Rectal smooth muscle tissue (tissue), 1 donor: Measurements from ENCODE around the gene CBX4.

ENCODE experiments used
- H3K27ac ChIP-seq: one replicate; pipeline ENCODE4 v1.7.0; 2013; ENCODE audit warnings: low read depth, low read length, inconsistent platforms
- H3K27me3 ChIP-seq: one replicate; pipeline ENCODE4 v1.7.0; 2013; ENCODE audit warnings: low read length; ENCODE audit not compliant: control insufficient read depth, insufficient read depth
- H3K36me3 ChIP-seq: one replicate; pipeline ENCODE4 v1.7.0; 2013; ENCODE audit warnings: low read length; ENCODE audit not compliant: control insufficient read depth, insufficient read depth
- H3K4me1 ChIP-seq: one replicate; pipeline ENCODE4 v1.7.0; 2013; ENCODE audit warnings: low read length; ENCODE audit not compliant: control insufficient read depth, insufficient read depth
- H3K4me3 ChIP-seq: one replicate; pipeline ENCODE4 v1.7.0; 2013; ENCODE audit warnings: low read length
- H3K9ac ChIP-seq: one replicate; pipeline ENCODE4 v1.7.0; 2013; ENCODE audit warnings: low read length

Gene CBX4

DNA sequence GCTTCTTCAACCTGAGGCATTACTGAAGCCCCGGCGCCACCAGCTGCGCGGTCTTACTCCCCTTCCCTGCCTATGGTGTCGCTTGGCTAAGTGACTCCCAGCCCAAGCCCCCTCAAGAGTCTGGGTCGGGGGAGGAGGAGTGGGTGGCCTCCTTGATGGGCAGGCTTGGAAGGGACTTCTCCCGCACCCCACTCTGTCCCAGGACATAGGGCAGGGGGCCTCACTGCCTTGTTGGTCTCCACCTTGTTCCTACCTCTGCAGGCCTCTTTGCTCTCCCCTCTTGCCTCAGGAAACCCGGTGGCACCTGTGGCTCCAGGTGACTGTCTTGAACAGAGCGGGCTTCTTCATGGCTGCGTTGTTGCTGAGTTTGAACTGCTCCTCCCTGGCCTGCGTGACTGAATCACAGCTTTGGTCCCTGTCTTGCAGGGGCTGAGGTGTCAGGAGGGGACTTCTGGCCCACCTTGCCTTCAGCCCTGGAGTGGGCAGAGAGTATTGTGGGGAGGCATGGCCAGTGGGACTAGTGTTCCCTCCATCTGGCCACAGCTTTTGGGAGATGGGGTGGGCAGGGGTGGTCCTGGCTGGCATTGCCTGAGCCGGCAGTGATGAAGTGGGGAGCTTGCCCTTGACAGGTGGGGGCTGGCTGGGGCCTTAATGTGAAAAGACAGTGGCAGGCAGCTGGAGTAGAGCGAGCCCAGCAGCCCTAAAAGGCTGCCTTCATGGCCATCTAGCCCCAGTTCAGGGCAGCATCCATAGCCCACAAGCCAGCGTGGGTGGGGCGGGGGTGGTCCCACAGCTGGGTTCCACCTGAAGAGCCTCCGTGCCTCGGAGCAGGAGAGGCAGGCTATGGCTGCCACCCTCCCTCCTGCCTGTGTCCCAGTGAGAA is 54.0 kb downstream of the CBX4 start:
- H3K4me3 ChIP-seq = no peak overlapping the region
- H3K36me3 ChIP-seq = no peaks in the 10 kb centered on the region
- H3K4me1 ChIP-seq = no peaks in the 10 kb centered on the region
- H3K27me3 ChIP-seq = peaks cover 26% of the 10 kb centered on the region
- H3K9ac ChIP-seq = no peak overlapping the region
- no peak overlapping the region for H3K27ac ChIP-seq

DNA sequence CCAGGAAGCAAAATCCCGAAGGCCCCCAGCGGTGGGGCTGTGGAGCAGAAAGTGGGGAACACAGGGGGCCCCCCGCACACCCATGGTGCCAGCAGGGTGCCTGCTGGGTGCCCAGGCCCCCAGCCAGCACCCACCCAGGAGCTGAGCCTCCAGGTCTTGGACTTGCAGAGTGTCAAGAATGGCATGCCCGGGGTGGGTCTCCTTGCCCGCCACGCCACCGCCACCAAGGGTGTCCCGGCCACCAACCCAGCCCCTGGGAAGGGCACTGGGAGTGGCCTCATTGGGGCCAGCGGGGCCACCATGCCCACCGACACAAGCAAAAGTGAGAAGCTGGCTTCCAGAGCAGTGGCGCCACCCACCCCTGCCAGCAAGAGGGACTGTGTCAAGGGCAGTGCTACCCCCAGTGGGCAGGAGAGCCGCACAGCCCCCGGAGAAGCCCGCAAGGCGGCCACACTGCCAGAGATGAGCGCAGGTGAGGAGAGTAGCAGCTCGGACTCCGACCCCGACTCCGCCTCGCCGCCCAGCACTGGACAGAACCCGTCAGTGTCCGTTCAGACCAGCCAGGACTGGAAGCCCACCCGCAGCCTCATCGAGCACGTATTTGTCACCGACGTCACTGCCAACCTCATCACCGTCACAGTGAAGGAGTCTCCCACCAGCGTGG is 54.8 kb downstream of the CBX4 start:
- H3K9ac ChIP-seq = no peak overlapping the region
- H3K27me3 ChIP-seq = peaks cover 21% of the 10 kb centered on the region
- H3K4me3 ChIP-seq = no peak overlapping the region
- no peaks in the 10 kb centered on the region for H3K36me3 ChIP-seq
- H3K4me1 ChIP-seq = no peaks in the 10 kb centered on the region
- H3K27ac ChIP-seq = no peak overlapping the region

DNA sequence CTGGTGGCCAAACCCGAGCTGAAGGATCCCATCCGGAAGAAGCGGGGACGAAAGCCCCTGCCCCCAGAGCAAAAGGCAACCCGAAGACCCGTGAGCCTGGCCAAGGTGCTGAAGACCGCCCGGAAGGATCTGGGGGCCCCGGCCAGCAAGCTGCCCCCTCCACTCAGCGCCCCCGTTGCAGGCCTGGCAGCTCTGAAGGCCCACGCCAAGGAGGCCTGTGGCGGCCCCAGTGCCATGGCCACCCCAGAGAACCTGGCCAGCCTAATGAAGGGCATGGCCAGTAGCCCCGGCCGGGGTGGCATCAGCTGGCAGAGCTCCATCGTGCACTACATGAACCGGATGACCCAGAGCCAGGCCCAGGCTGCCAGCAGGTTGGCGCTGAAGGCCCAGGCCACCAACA is 55.3 kb downstream of the CBX4 start:
- Histone ChIP-seq H3K27me3 (peaks cover 20% of the 10 kb centered on the region), H3K27ac (no peak overlapping the region), H3K4me1 (no peaks in the 10 kb centered on the region), H3K36me3 (no peaks in the 10 kb centered on the region), H3K9ac (no peak overlapping the region), H3K4me3 (no peak overlapping the region)
